Neutrophil (primary cell): ENCODE data around the gene ASIC4.

ENCODE experiments used
- H3K27ac ChIP-seq: fragments of 200-600 bp; sonication (generic); 2 replicates; pipeline ENCODE4 v1.5.1; 2016; ENCODE audit warnings: mild to moderate bottlenecking, moderate library complexity
- H3K27me3 ChIP-seq: fragments of 200-600 bp; sonication (generic); 2 replicates; pipeline ENCODE4 v1.6.0; 2016; ENCODE audit warnings: mild to moderate bottlenecking
- H3K36me3 ChIP-seq: fragments of 200-600 bp; sonication (generic); 2 replicates; pipeline ENCODE4 v1.5.1; 2017
- H3K4me1 ChIP-seq, 2 experiments: fragments of 200-600 bp in 1 of 2; sonication (generic) in 1 of 2; 1 replicate in 1 of 2; 2 replicates in 1 of 2; pipeline versions ENCODE4 v1.5.1 to v1.6.1; 2013 to 2016; ENCODE audit warnings: low read depth in 1 of 2, low read length in 1 of 2, mild to moderate bottlenecking in 1 of 2, moderate library complexity in 1 of 2; ENCODE audit not compliant: control insufficient read depth in 1 of 2, insufficient read depth in 1 of 2
- H3K4me3 ChIP-seq, 2 experiments: fragments of 200-600 bp in 1 of 2; sonication (generic) in 1 of 2; 1 replicate in 1 of 2; 2 replicates in 1 of 2; pipeline ENCODE4 v1.5.1; 2013 to 2016; ENCODE audit warnings: low read depth in 1 of 2, low read length in 1 of 2, mild to moderate bottlenecking in 1 of 2, moderate library complexity in 1 of 2
- H3K9me3 ChIP-seq: fragments of 200-600 bp; sonication (generic); 2 replicates; pipeline ENCODE4 v1.5.1; 2016
- TF ChIP-seq, protein P1 (sequence below): fragments of 200-600 bp; sonication (generic); IDR thresholded peaks from 2 replicates; pipeline ENCODE4 v1.5.1; 2016; ENCODE audit warnings: antibody characterized with exemption

The ASIC4 gene

GRCh38 chr2:219566640-219567039 is 52.4 kb downstream of the ASIC4 start:
- Histone ChIP-seq H3K4me1 (peaks cover 0 to 10% of the 10 kb centered on the region in 2 experiments), H3K36me3 (no peaks in the 10 kb centered on the region), H3K9me3 (no peaks in the 10 kb centered on the region), H3K27me3 (peaks cover 50% of the 10 kb centered on the region), H3K4me3 (no peak overlapping the region), H3K27ac (no peak overlapping the region)
- TF ChIP-seq, protein P1, sequence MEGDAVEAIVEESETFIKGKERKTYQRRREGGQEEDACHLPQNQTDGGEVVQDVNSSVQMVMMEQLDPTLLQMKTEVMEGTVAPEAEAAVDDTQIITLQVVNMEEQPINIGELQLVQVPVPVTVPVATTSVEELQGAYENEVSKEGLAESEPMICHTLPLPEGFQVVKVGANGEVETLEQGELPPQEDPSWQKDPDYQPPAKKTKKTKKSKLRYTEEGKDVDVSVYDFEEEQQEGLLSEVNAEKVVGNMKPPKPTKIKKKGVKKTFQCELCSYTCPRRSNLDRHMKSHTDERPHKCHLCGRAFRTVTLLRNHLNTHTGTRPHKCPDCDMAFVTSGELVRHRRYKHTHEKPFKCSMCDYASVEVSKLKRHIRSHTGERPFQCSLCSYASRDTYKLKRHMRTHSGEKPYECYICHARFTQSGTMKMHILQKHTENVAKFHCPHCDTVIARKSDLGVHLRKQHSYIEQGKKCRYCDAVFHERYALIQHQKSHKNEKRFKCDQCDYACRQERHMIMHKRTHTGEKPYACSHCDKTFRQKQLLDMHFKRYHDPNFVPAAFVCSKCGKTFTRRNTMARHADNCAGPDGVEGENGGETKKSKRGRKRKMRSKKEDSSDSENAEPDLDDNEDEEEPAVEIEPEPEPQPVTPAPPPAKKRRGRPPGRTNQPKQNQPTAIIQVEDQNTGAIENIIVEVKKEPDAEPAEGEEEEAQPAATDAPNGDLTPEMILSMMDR, result no peak

GRCh38 chr2:219567131-219567530 is 52.8 kb downstream of the ASIC4 start:
- Histone ChIP-seq H3K36me3 (no peaks in the 10 kb centered on the region), H3K4me1 (peaks cover 0 to 10% of the 10 kb centered on the region in 2 experiments), H3K27ac (no peak overlapping the region), H3K9me3 (no peaks in the 10 kb centered on the region), H3K27me3 (peaks cover 55% of the 10 kb centered on the region), H3K4me3 (no peak overlapping the region)
- TF ChIP-seq, protein P1, result no peak

- Histone ChIP-seq H3K36me3 (no peaks in the 10 kb centered on the region), H3K9me3 (no peaks in the 10 kb centered on the region), H3K4me3 (no peak overlapping the region), H3K27me3 (peaks cover 62% of the 10 kb centered on the region), H3K4me1 (peaks cover 0 to 10% of the 10 kb centered on the region in 2 experiments), H3K27ac (no peak overlapping the region)
- TF ChIP-seq, protein P1, result no peak
Observed at GRCh38 chr2:219567791-219568361, 53.6 kb downstream of the ASIC4 start.

DNA sequence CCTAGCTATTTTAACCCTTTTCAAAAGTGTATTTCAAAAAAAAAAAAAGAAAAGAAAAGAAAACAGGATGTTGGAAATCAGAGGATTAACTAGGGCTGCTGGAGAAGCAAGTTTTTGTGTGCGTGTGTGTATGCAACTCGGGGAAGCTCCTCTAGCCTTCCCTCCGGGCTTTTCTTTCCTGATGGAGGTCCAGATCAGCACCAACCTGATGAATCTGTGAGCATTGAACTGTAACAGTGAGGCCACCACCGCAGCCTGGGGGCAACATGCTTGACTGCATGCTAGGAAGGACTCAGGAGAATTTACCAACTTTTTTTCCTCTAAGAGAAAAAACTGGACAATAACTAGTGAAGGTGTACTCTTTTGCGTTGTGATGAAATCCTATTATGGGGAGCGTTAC is 54.8 kb downstream of the ASIC4 start:
- peaks cover 74% of the 10 kb centered on the region for H3K27me3 ChIP-seq
- no peaks in the 10 kb centered on the region for H3K9me3 ChIP-seq
- H3K27ac ChIP-seq, result no peak overlapping the region
- no peak overlapping the region for H3K4me3 ChIP-seq
- peaks cover 0 to 10% of the 10 kb centered on the region in 2 experiments for H3K4me1 ChIP-seq
- TF ChIP-seq, protein P1, result no peak
- H3K36me3 ChIP-seq, result no peaks in the 10 kb centered on the region

- Histone ChIP-seq H3K36me3 (no peaks in the 10 kb centered on the region), H3K27me3 (peaks cover 75% of the 10 kb centered on the region), H3K4me1 (peaks cover 0 to 10% of the 10 kb centered on the region in 2 experiments), H3K4me3 (no peak overlapping the region), H3K9me3 (no peaks in the 10 kb centered on the region), H3K27ac (no peak overlapping the region)
- TF ChIP-seq, protein P1, result no peak
Observed at GRCh38 chr2:219569635-219570034, 55.4 kb downstream of the ASIC4 start.
